NCI-H1417 treated with DMSO at 0.1 percent for 48 hours (cell line): ENCODE data around the gene DLG2.
"Not testable (repeated sequence)": the region's sequence is repeated elsewhere in the genome, so short reads cannot be mapped to it uniquely, and the experiment has no call there.

Experiments used
- DNase-seq: peaks from one replicate; lab custom pipeline; 2025; lab: John Stamatoyannopoulos, UW

Gene DLG2

GRCh38 chr11:84355911-84356310 is 1271.2 kb downstream of the DLG2 start:
- no peak for DNase-seq

- no peak for DNase-seq
Observed at GRCh38 chr11:84345597-84345996, 1281.5 kb downstream of the DLG2 start.

- DNase-seq: no peak
Observed at GRCh38 chr11:84345027-84345426, 1282.1 kb downstream of the DLG2 start.

GRCh38 chr11:84339796-84340195 is 1287.3 kb downstream of the DLG2 start:
- DNase-seq: no peak

GRCh38 chr11:84333221-84333620 is 1293.9 kb downstream of the DLG2 start:
- no peak for DNase-seq

DNA sequence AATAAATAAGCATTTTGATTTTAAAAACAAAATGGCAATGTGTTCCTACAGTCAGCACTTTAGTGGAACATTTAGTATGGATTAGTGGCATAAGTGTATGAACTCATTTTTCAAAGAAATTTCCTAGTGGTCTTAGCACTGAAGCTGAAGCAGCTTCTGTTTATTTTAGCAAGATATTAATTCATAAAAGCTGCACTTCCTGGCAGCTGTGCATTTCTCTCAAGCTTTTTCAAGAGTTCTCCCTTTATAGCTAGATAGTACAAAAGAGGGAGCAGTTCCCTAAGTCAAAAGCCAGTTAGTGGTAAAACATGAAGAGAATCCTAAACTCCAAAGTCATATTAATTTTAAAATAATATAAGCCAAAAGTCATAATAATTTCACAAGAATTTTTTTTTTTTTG is 1304.9 kb downstream of the DLG2 start:
- no peak for DNase-seq

DNA sequence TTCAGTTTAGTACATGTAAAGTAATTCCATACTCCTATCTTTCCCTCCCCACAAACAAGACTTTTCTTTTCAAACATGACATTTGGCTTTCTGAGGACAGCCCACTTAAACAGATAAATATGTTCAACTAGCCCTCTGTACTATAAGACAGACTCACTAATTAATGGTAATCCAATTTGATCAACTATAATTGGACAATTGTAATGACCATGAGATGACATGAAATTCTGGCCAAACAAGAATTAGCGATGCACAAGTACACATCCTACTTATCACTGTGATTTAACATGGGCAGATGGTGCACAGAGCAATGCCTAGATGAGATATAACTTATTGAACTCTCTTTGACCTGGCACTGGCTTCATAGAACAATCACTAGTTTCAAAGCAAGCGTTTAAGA is 1307.3 kb downstream of the DLG2 start:
- DNase-seq: no peak

DNA sequence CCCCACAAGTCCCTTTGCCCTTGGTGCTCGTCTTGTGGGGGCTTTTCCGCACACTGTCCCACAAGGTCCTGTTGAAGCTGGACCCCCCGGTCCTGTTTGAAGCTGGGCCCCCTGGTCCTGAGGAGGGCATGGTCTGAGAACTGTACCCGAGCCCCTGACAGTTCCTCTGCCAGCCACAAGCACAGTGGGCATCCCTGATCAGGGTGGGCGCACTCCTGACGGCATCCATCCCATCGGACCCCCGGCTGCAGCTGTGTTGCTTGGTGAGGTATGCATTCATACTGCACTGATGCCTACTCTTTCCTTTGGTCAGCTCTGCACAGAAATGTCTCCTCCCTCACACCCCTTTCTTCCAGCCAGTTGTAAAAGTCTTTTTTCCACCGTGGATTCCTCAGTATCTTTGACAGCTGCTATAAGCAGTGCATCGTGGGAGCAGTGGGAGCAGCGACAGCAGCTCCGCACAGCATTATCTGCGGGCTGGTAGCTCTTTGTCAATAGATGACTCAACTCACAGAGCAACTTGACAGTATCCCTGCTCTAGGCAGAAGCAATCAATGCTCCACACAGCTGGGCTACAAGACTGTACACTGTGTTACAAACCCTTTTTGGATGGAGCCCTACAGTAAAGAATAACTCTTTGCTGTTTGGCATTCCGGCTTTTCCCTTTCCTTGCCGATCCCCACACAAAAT is 1310.1 kb downstream of the DLG2 start:
- DNase-seq: no peak

DNA sequence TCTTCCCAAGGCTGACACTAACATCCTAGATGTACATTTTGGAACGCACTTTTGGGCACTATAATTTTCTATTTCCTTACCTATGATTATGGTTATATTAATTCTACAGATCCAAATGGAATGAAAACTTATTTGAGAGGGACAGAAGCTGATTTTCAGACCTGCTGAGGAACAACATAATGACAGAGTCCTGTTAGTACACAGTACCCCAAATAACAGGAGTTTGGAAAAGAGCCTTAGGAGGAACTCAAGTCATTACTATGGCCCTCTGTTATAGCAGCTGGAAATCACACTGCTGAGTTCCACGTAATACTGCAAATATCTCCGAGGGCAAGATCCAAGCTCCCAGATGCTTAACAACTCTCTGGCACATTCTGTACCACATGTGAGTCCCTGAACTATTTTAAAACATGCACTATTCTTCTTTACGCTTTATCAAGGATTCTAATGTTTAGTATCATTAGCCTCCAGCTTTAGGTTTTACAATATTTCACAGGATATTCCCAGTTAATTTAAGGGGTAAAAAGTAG is 1313.2 kb downstream of the DLG2 start:
- DNase-seq: no peak

DNA sequence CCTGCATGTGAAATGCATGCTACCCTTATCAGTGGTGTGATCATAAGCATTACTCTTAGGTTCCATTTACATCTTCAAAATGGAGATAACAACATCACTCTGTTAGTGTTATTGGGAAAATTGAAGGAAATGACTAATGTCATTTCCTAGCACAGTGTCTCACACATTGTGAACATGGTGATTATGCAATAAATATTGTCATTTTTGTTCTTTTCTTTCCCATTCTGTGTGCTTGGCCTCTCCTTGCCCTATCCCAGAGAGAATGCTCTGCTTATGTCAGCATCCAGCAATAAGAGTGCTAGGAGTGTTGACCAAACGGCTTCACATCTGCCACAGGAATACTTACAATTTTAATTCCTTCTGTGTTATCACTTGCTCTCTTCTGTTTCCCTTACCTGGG is 1316.9 kb downstream of the DLG2 start:
- DNase-seq: no peak

- DNase-seq: not testable (repeated sequence)
Observed at GRCh38 chr11:84308491-84308890, 1318.7 kb downstream of the DLG2 start.

- DNase-seq: no peak
Observed at GRCh38 chr11:84300092-84300491, 1327.1 kb downstream of the DLG2 start.

- DNase-seq: no peak
Observed at GRCh38 chr11:84297570-84297969, 1329.6 kb downstream of the DLG2 start.

DNA sequence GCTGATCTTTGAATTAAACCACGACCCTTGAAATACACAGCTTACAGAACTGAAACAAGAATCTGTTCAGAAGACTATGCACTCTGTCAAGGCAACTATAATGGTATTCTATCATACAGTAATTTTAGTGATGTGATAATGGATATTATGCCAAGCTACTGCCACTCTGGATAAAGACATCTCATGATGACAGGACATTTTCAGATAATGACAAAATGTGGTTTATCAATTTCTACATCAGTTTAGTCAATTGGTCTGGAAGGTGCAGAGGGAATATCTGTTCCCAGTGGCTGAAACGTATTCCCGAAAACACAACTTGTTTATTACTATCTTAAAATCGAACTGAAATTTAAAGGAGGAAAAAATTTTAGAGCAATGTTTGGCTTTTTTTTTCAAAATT is 1331.3 kb downstream of the DLG2 start:
- no peak for DNase-seq

GRCh38 chr11:84292955-84293354 is 1334.2 kb downstream of the DLG2 start:
- DNase-seq: no peak

DNA sequence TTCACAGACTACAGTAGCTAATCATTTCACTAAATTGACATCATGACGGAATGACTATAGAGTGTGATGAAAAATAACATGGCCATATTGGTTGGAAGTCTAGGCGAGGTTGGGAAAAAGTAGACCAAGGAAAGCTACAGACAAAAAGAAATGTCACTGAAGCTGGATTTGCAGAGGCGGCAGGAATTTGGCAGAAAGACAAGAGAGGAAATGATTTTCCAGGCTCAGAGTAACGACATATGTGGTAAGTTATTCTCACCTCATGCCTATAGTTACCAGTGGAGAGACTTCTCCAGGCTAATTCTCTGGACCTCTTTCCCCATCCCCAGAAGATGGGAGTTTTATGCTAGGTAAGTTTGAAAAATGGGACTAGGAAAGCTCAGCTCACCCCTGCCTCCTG is 1335.1 kb downstream of the DLG2 start:
- no peak for DNase-seq

- no peak for DNase-seq
Observed at GRCh38 chr11:84290647-84291046, 1336.5 kb downstream of the DLG2 start.

DNA sequence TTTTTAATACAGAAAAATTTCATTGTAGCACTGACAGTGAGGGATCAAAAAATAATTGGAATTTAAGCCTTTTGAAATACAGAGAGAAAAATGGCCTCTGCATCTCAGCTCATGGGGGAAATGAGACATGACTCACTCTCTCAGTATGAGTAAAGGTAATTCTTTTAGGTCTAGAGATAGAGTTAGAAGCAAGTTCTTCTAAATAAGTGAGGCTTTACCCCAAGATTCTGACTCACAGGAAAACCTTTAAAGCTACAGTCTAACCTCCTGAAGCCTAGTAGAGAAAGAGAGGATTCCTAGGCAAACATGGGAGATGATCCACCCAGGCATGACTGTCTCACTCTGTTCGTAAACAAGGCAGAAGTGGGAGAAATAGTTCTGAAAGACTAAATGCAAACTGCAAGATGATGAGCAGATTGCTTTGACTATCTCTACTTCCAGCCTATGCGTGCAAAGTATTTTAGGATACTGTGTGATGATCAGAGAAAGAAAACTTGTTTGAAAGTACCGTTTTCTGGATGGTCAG is 1337.7 kb downstream of the DLG2 start:
- no peak for DNase-seq

DNA sequence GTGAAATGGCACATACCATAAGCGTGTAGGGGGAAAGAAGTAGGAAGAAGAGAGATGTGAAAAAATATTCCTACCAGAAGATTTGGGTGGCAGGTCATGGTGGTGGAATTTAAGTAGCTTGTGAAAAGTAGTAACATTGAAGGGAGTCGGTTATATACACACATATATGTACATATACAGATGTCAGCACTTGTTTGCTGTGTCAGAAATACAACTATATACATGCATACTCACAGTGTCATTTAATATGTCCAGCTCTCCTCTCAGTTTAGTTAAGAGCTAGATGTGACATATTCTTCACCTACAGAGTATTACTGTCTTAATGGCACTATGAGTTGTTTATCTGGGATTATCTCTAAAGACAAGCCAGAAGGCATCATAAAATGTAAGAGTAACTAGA is 1353.6 kb downstream of the DLG2 start:
- DNase-seq: no peak

DNA sequence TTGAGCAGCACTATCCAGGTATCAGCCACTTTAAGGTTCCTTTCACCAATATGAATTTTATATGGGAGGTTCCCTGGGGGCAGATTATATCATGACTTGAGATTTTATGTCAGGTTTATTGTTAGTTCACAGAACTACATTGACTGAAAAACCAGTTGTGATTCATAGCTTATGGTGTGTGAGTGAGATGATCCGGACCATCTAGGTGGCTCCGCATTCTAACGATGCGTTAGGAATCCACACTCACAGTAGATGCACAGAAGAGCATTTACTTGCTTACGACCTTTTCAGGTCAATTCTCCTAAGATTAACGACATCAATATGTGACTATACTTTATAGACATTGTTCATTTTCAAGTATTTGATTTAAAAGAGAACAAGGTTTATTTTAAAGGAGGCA is 1356.7 kb downstream of the DLG2 start:
- no peak for DNase-seq

DNA sequence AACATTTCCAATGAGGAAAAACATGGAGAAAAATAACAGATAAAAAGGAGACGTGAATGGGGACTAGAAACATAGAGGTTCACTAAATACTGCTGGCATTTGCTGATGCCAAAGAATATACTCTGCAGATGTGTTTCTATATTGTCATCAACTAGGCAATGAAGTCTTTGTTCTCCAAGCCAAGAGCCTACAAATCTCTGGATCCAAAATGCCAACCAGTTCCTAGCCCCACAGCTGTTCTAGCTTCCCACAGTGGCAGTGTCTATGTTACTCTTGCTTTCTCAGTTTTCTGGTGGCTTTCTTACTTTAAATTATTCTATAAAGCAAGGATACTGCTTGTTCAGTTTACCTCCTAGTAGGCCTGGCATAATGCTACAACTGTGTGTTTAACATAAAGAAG is 1363.1 kb downstream of the DLG2 start:
- DNase-seq: no peak

DNA sequence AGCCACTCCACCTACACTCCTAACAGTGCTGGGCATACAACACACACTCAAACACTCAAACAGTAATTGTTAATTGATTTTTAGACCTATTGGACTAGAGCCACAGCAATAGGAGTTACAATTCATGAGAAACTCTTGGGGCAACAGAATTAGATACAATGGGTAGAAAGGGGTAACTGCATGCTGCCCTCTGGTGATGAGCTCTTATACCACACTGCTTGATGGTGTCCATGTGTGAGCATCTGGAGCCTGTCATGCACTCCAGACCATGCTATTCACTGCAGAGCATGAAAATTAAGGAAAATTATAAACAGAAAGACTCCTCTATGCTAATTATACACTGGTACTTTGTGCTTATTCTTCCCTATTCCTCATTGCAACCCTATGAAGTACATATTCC is 1365.4 kb downstream of the DLG2 start:
- no peak for DNase-seq

DNA sequence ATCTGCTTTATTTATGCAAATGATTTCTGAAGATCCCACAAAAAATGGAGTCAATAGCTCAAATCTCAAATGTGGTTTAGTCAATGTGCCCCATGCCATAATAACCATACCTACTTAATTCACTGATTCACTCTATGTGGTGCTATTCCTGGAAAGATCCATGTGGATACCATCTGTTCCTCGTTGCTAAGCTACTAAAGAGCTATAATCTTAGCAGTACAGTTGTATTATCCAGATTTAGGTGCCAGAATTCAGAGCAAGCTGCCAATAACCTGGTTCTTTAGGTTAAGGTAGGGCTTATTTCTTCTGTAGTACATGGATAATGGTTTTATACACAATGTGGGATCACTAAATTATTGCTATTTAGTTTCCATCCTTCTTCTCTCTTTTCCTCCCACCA is 1366.3 kb downstream of the DLG2 start:
- no peak for DNase-seq

- no peak for DNase-seq
Observed at GRCh38 chr11:84256618-84257017, 1370.5 kb downstream of the DLG2 start.
